HG03095 (cell line): Measurements from ENCODE around the gene FRMD4B.
A peak's percentile ranks its signal among the peaks of the same experiment; 100 is the strongest.

Source experiments
- ATAC-seq: cut with Tn5 transposase; IDR thresholded peaks from one replicate; pipeline ENCODE4 v1.9.1; 2021; ENCODE audit warnings: moderate library complexity; ENCODE audit not compliant: unreplicated experiment

FRMD4B gene

GRCh38 chr3:69368129-69368741 is 17.7 kb downstream of the FRMD4B start:
- ATAC-seq: peak; percentile 100

GRCh38 chr3:69367586-69367985 is 18.3 kb downstream of the FRMD4B start:
- no peak for ATAC-seq

- no peak for ATAC-seq
Measured at GRCh38 chr3:69364354-69364753, 21.5 kb downstream of the FRMD4B start.

GRCh38 chr3:69360690-69361089 is 25.2 kb downstream of the FRMD4B start:
- no peak for ATAC-seq

- no peak for ATAC-seq
Measured at GRCh38 chr3:69359916-69360315, 26.0 kb downstream of the FRMD4B start.

- no peak for ATAC-seq
Measured at GRCh38 chr3:69359339-69359893, 26.5 kb downstream of the FRMD4B start.

- no peak for ATAC-seq
Measured at GRCh38 chr3:69357196-69357595, 28.7 kb downstream of the FRMD4B start.

- ATAC-seq: no peak
Measured at GRCh38 chr3:69354948-69355347, 30.9 kb downstream of the FRMD4B start.

- ATAC-seq: no peak
Measured at GRCh38 chr3:69353503-69353902, 32.4 kb downstream of the FRMD4B start.

- ATAC-seq: no peak
Measured at GRCh38 chr3:69353088-69353478, 32.8 kb downstream of the FRMD4B start.

GRCh38 chr3:69352305-69353087 is 33.4 kb downstream of the FRMD4B start:
- no peak for ATAC-seq

GRCh38 chr3:69343875-69344274 is 42.0 kb downstream of the FRMD4B start:
- ATAC-seq: no peak

GRCh38 chr3:69342074-69342473 is 43.8 kb downstream of the FRMD4B start:
- no peak for ATAC-seq

GRCh38 chr3:69339760-69340159 is 46.1 kb downstream of the FRMD4B start:
- ATAC-seq: no peak

- no peak for ATAC-seq
Measured at GRCh38 chr3:69338911-69339310, 47.0 kb downstream of the FRMD4B start.

- ATAC-seq: no peak
Measured at GRCh38 chr3:69332934-69333333, 53.0 kb downstream of the FRMD4B start.

GRCh38 chr3:69330891-69331400 is 54.9 kb downstream of the FRMD4B start:
- no peak for ATAC-seq

- ATAC-seq: no peak
Measured at GRCh38 chr3:69329892-69330291, 56.0 kb downstream of the FRMD4B start.

- no peak for ATAC-seq
Measured at GRCh38 chr3:69328963-69329302, 57.0 kb downstream of the FRMD4B start.

GRCh38 chr3:69328103-69328962 is 57.6 kb downstream of the FRMD4B start:
- no peak for ATAC-seq

- peak; percentile 78 for ATAC-seq
Measured at GRCh38 chr3:69326855-69327300, 59.0 kb downstream of the FRMD4B start.
